Stimulated activated CD8-positive, alpha-beta memory T cell treated with anti-CD3 and anti-CD28 coated beads, Interleukin-7, amount 100 ng/mL, for 4 hours (primary cell): ENCODE results near the gene KEL.

Source experiments
- DNase-seq, 2 donors: peaks; one replicate each; pipeline ENCODE4 v3.0.0-alpha.2; 2020; ENCODE audit warnings: low read depth in 2 of 2

KEL gene

GRCh38 chr7:142898377-142899170, 63.6 kb downstream of the KEL start:
- DNase-seq, result no peak

DNA sequence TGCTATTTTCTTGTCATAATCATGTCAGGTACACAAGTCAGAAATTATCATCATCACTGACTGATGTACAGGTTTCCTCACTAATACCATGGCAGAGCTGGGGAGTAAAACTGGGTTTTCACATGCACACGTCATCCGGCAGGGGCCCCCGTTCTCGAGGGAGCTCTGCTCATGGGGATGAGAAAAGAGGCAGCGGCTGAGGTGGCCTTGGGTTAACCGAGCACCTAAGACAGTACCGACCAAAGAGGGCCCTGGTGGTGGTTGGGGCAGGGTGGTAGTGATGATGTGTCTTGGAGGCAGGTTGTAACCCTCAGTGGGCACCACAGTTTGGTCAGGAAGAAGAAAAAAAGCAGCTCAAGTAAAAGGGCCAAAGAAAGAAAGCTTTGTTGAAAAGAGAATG, 64.5 kb downstream of the KEL start:
- no peak for DNase-seq

DNA sequence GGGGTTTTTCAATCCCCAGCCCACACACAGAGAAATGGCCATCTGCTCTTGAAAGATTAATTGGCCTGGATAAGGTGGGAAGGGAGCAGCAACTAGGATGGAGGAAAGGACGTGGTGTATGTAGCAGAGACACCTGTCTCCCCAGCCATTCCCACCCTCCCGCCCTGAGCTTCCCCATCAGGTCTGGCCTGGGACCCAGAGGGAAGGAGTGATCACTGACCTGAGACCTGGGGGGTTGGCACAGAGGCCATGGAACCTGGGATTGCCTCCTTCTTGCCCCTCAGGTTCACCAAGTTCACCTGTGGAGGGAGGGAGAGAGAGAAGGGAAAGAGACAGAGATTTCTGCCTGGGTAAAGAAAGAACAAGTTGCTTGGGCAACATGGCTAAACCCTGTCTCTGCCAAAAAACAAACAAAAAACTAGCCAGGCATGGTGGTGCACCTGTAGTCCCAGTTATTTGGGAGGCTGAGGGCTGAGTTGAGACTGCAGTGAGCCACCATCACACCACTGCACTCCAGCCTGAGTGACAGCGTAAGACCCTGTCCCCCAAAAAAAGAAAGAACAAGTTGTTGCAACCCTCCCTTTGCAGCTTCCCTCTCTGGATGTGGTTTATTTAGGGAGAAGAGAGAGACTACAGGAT, 65.3 kb downstream of the KEL start:
- no peak for DNase-seq

DNA sequence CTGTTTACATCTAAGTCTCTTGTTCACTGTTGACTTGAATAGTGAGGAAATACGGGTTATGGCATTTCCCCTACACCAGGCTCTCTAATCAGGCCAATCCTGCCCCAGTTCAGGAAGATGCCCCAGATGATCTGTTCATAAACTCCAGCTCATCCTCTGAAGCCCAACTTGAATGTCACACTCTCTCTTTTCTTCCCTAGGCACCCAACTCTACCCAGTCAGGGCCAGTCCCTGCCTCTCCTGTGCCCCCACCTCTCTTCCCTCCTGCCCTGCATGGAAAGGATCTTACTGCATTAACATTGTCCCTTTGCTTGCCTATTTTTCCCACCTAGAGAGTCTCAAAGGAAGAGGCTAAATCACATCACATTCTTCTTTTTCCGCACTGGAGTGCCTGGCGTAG, 66.0 kb downstream of the KEL start:
- DNase-seq, result no peak

GRCh38 chr7:142894985-142895593, 67.1 kb downstream of the KEL start:
- no peak for DNase-seq

DNA sequence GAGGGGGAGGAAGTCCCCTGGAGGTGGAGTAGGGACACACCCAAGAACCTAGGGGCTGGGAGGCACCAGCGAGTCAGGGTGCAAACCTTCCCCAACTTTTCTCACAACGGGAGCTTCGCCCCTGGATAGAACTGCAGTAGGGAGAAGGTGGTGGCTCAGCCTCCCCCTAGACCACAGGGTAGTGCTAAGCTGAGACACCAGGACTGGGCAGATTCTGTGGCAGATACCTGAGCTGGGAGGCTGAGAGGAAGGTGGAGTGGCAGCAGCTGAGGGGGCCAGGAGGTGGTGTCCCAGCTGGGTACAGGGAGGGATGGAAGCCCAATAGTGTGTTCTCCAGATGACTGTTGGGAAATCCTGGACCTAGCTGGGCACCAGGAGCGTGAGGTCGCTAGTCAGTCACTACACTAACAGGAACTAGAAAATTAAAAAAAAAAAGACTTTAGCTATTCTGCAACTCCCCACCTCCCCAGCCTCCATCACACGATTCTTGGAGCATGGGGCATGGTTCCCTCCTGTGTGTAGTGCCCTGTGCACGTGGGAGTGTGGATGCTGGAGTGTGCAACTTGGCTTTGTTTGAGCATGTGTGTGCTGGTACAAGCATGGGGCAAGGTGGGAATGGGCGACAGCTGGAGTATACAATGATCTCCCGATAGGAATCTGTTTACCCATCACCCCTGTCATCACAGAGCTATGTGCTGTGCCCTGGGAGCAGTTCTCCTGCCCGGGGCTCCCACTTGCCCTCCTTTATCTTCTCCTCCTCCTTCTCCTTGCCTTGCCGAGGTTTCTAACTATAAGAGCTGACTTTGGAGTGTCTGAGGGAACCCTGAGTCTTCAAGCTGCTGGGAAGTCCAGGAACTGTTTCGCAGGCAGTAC, 67.8 kb downstream of the KEL start:
- DNase-seq, result no peak

- no peak for DNase-seq
Observed at GRCh38 chr7:142892951-142893350, 69.2 kb downstream of the KEL start.

DNA sequence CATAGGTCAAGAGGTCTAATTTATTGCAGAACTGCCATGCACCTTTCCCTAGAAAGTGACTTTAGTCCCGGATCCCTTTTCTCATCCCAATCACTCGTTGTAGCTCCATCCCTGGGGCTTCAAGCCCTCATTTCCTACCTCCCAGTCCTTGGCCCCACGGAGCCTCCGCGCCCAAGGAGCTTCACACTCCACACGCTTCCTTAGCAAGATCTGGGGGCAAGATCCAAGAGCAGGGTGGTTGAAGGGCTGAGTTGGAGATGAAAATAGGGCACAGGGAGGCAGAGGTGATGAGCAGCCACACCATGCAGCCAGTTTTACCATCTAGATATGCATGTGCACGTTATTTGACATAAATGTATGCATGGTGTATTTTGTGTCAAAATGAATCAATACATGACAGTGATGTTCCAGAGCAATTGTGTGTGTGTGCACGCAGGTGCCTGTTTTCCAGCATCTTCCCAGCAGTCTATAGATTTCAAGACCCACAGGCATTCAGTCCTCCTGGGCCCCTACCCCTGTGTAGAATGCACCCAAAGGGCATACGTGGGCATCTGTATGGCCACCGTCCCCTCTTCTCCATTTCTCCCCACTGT, 70.6 kb downstream of the KEL start:
- no peak for DNase-seq
